GM23338 (cell line): ENCODE data around the gene GPATCH2. TPM values are rescaled to one million over a fixed set of nuclear protein-coding genes. Genes with fewer than 3 reads are reported as not detected.
"Not testable (repeated sequence)": the region's sequence is repeated elsewhere in the genome, so short reads cannot be mapped to it uniquely, and the experiment has no call there.

Source experiments
- ATAC-seq: fragments of 200-7000 bp; cut with Tn5 transposase; 3 replicates; pipeline ENCODE4 v1.9.1; 2020
- DNase-seq: peaks from one replicate; pipeline ENCODE4 v3.0.0-alpha.2; 2015; ENCODE audit warnings: low spot score
- H2AFZ ChIP-seq: fragments of 200-600 bp; sonication (generic); 2 replicates; pipeline ENCODE4 v1.8.0; 2016; ENCODE audit warnings: antibody characterized with exemption, mild to moderate bottlenecking, moderate library complexity
- H3F3A ChIP-seq: fragments of 200-600 bp; sonication (generic); replicated peaks from 2 replicates; pipeline ENCODE4 v1.8.0; 2017; ENCODE audit warnings: antibody characterized with exemption, mixed run types, low read depth
- H3K27ac ChIP-seq: fragments of 200-600 bp; sonication (generic); 2 replicates; pipeline ENCODE4 v1.6.1; 2016; ENCODE audit warnings: low read depth
- H3K27me3 ChIP-seq: fragments of 200-600 bp; sonication (generic); 2 replicates; pipeline ENCODE4 v1.8.0; 2016; ENCODE audit warnings: mild to moderate bottlenecking, mixed run types, moderate library complexity; ENCODE audit not compliant: insufficient read depth
- H3K36me3 ChIP-seq: fragments of 200-600 bp; sonication (generic); 2 replicates; pipeline ENCODE4 v1.8.0; 2016; ENCODE audit warnings: mild to moderate bottlenecking; ENCODE audit not compliant: insufficient read depth
- H3K4me1 ChIP-seq: fragments of 200-600 bp; sonication (generic); 2 replicates; pipeline ENCODE4 v1.8.0; 2016; ENCODE audit warnings: mild to moderate bottlenecking, moderate library complexity; ENCODE audit not compliant: insufficient read depth
- H3K4me2 ChIP-seq: fragments of 200-600 bp; sonication (generic); 2 replicates; pipeline ENCODE4 v1.7.1; 2017; ENCODE audit warnings: mixed run types
- H3K4me3 ChIP-seq: fragments of 200-600 bp; sonication (generic); 2 replicates; pipeline ENCODE4 v1.6.1; 2016; ENCODE audit warnings: mixed run types
- H3K79me2 ChIP-seq: fragments of 200-600 bp; sonication (generic); replicated peaks from 2 replicates; pipeline ENCODE4 v1.8.0; 2017; ENCODE audit warnings: mild to moderate bottlenecking; ENCODE audit not compliant: insufficient read depth
- H3K9me2 ChIP-seq: fragments of 200-600 bp; sonication (generic); 2 replicates; pipeline ENCODE4 v1.8.0; 2017; ENCODE audit not compliant: insufficient read depth
- H4K20me1 ChIP-seq: fragments of 200-600 bp; sonication (generic); replicated peaks from 2 replicates; pipeline ENCODE4 v1.8.0; 2017; ENCODE audit warnings: mild to moderate bottlenecking; ENCODE audit not compliant: insufficient read depth
- H3K27ac Mint-ChIP-seq: 2 replicates; pipeline ENCODE4 v1.8.0; 2020; ENCODE audit warnings: inconsistent platforms, mild to moderate bottlenecking, moderate library complexity, mixed read lengths
- H3K27me3 Mint-ChIP-seq: 3 replicates; pipeline ENCODE4 v1.8.0; 2022; ENCODE audit warnings: low read depth, mild to moderate bottlenecking, moderate library complexity, mixed read lengths, inconsistent platforms; ENCODE audit not compliant: insufficient read depth, poor library complexity
- H3K36me3 Mint-ChIP-seq: 3 replicates; pipeline ENCODE4 v1.8.0; 2021; ENCODE audit warnings: low read depth, mild to moderate bottlenecking, inconsistent platforms, moderate library complexity, mixed read lengths
- H3K4me1 Mint-ChIP-seq: 3 replicates; pipeline ENCODE4 v1.8.0; 2020; ENCODE audit warnings: mild to moderate bottlenecking, inconsistent platforms, mixed read lengths
- H3K4me3 Mint-ChIP-seq: 3 replicates; pipeline ENCODE4 v1.8.0; 2021; ENCODE audit warnings: moderate library complexity, mild to moderate bottlenecking, inconsistent platforms, mixed read lengths
- H3K9me3 Mint-ChIP-seq: 3 replicates; pipeline ENCODE4 v1.8.0; 2020; ENCODE audit warnings: moderate library complexity, mild to moderate bottlenecking, inconsistent platforms, mixed read lengths
- CREB1 ChIP-seq: fragments of 250-450 bp; sonication (Bioruptor Pico); IDR thresholded peaks from 2 replicates; pipeline ENCODE4 v1.5.0; 2020; ENCODE audit warnings: low read depth, mild to moderate bottlenecking, moderate library complexity
- CTCF ChIP-seq, 2 experiments: fragments of 200-600 bp in 1 of 2; sonication (generic) in 1 of 2; conservative IDR thresholded peaks; 2 replicates each; pipeline versions ENCODE4 v1.5.1 to v1.6.1; 2016 to 2017; ENCODE audit warnings: antibody characterized with exemption in 2 of 2, low read depth in 2 of 2, mild to moderate bottlenecking in 2 of 2, moderate library complexity in 1 of 2
- EZH2phosphoT487 ChIP-seq: fragments of 200-600 bp; sonication (generic); IDR thresholded peaks from one replicate; pipeline ENCODE4 v1.8.1; 2018; ENCODE audit warnings: antibody characterized with exemption; ENCODE audit not compliant: unreplicated experiment
- JUNB ChIP-seq: IDR thresholded peaks from one replicate; pipeline ENCODE4 v1.6.1; 2016; ENCODE audit warnings: antibody characterized with exemption; ENCODE audit not compliant: unreplicated experiment
- NANOG ChIP-seq: IDR thresholded peaks from 2 replicates; pipeline ENCODE4 v1.6.1; 2016; ENCODE audit warnings: antibody characterized with exemption, borderline replicate concordance
- POLR2AphosphoS5 ChIP-seq: IDR thresholded peaks from 2 replicates; pipeline ENCODE4 v1.6.1; 2016; ENCODE audit warnings: antibody characterized with exemption, low read depth
- STAT1 ChIP-seq: IDR thresholded peaks from one replicate; pipeline ENCODE4 v1.6.1; 2016; ENCODE audit warnings: antibody characterized with exemption; ENCODE audit not compliant: unreplicated experiment
- ZNF114 ChIP-seq: fragments of 250-450 bp; sonication (Bioruptor Pico); IDR thresholded peaks from 2 replicates; pipeline ENCODE4 v1.5.0; 2020; ENCODE audit warnings: mild to moderate bottlenecking, moderate library complexity
- polyA plus RNA-seq: library from polyadenylated mRNA; unstranded; fragments of >200 nt; fragmentation: Nextera tagmentation; extraction: Ambion mirVana; gene quantifications from 2 replicates; pipeline ENCODE4 v1.2.1, GENCODE V29; 2016
- total RNA-seq: library from RNA; depleted of rRNA; stranded (reverse); fragments of >200 nt; shearing (Covaris generic); gene quantifications from 2 replicates; pipeline ENCODE4 v1.2.3, GENCODE V29; 2014
- TF ChIP-seq, protein P1 (sequence below): IDR thresholded peaks from 2 replicates; pipeline ENCODE4 v1.6.1; 2016; ENCODE audit warnings: antibody characterized with exemption

The GPATCH2 gene
- total and polyA plus RNA-seq, 2 experiments from 2014 or later: 12.3 to 26.7 TPM

DNA sequence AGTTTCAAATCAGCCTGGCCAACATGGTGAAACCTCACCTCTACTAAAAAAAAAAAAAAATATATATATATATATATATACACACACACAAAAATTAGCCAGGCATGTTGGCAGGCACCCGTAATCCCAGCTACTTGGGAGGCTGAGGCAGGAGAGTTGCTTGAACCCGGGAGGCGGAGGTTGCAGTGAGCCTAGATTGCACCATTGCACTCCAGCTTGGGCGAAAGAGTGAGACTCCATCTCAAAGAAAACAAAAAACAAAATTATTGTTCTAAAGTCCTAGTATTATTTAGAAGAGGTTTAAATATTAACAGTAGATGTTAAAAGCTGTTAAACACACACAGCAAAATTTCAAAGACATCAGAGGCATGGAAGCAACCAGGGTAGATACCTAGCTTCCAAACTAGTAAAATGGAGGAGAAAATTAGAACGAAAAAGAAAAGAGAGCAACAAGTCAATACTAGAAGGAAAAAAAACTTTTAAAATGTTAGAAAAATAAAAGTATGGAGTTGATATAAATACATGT is 46.5 kb downstream of the GPATCH2 start:
- not testable (repeated sequence) for H3K27me3 Mint-ChIP-seq, H3K4me2 ChIP-seq, H3K4me3 Mint-ChIP-seq, ATAC-seq, H3K27ac ChIP-seq, H3F3A ChIP-seq, DNase-seq, H2AFZ ChIP-seq, H3K4me3 ChIP-seq, H3K4me1 Mint-ChIP-seq, H3K79me2 ChIP-seq, H3K4me1 ChIP-seq, H3K36me3 ChIP-seq, H3K27ac Mint-ChIP-seq, H4K20me1 ChIP-seq, H3K36me3 Mint-ChIP-seq, H3K9me3 Mint-ChIP-seq, H3K27me3 ChIP-seq, H3K9me2 ChIP-seq

GRCh38 chr1:217577336-217577735 is 53.6 kb downstream of the GPATCH2 start:
- no peak overlapping the region for H3K27ac ChIP-seq
- no peak overlapping the region for H2AFZ ChIP-seq
- H3K36me3 ChIP-seq: no peaks in the 10 kb centered on the region
- no peaks in the 10 kb centered on the region for H3K4me1 ChIP-seq
- no peak overlapping the region for H3K4me3 ChIP-seq
- H4K20me1 ChIP-seq: no peaks in the 10 kb centered on the region
- no peaks in the 10 kb centered on the region for H3K27me3 ChIP-seq
- H3K4me3 Mint-ChIP-seq: no peak overlapping the region
- TF ChIP-seq STAT1: no peak
- TF ChIP-seq JUNB: no peak
- TF ChIP-seq EZH2phosphoT487: no peak
- TF ChIP-seq, protein P1, sequence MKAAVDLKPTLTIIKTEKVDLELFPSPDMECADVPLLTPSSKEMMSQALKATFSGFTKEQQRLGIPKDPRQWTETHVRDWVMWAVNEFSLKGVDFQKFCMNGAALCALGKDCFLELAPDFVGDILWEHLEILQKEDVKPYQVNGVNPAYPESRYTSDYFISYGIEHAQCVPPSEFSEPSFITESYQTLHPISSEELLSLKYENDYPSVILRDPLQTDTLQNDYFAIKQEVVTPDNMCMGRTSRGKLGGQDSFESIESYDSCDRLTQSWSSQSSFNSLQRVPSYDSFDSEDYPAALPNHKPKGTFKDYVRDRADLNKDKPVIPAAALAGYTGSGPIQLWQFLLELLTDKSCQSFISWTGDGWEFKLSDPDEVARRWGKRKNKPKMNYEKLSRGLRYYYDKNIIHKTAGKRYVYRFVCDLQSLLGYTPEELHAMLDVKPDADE: no peak
- TF ChIP-seq NANOG: no peak
- TF ChIP-seq ZNF114 (CRISPR knock-in tag): no peak
- no peaks in the 10 kb centered on the region for H3K79me2 ChIP-seq
- no peaks in the 10 kb centered on the region for H3K9me2 ChIP-seq
- H3F3A ChIP-seq: no peaks in the 10 kb centered on the region
- H3K27me3 Mint-ChIP-seq: no peaks in the 10 kb centered on the region
- ATAC-seq: no peak
- H3K9me3 Mint-ChIP-seq: no peaks in the 10 kb centered on the region
- DNase-seq: no peak
- no peak overlapping the region for H3K27ac Mint-ChIP-seq
- H3K4me1 Mint-ChIP-seq: no peaks in the 10 kb centered on the region
- no peak overlapping the region for H3K4me2 ChIP-seq
- H3K36me3 Mint-ChIP-seq: no peaks in the 10 kb centered on the region

DNA sequence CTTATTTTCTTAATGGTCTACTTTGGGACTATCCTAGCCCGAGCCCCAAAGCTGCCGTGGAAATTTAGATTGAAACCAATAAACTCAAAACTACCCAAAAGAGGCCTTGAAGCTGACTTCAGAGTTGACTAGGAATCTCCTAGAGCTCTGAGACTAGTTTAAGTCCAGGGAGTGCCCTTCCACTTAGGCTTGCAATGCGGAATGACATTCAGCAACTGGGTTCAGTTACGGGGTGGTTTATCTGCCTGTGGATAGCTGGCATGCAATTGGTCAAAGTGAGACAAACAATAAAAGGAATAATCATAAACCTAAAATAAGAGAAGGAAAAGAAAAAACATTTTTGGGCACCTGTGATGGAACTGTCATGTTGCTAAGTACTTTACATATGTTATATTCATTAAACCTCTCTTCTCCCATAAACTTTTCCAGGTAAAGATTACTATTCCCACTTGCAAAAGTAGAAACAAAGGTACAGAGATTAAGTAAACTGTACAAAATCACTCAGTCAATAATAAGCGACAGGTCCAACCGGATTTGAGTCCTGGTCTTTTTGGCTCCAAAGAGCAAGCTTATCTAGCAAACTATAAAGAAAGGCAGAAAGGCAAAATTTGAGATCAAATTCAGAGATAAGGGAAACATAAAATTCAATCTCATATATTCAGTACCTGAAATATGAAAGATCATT is 56.5 kb downstream of the GPATCH2 start:
- H3K4me3 Mint-ChIP-seq: no peak overlapping the region
- no peak overlapping the region for H2AFZ ChIP-seq
- no peaks in the 10 kb centered on the region for H3K36me3 Mint-ChIP-seq
- H3K9me2 ChIP-seq: no peaks in the 10 kb centered on the region
- ATAC-seq (no peak), DNase-seq (no peak)
- no peak overlapping the region for H3K4me2 ChIP-seq
- no peaks in the 10 kb centered on the region for H3K4me1 ChIP-seq
- TF ChIP-seq NANOG (no peak), POLR2AphosphoS5 (no peak), CREB1 (CRISPR knock-in tag) (no peak), CTCF (conservative IDR thresholded peaks at IDR 0.05; ENCODE audit: low read depth in 2 of 2) (no peak), STAT1 (no peak), ZNF114 (CRISPR knock-in tag) (no peak)
- no peaks in the 10 kb centered on the region for H3K27me3 ChIP-seq
- no peaks in the 10 kb centered on the region for H3K36me3 ChIP-seq
- H3K27ac ChIP-seq: no peak overlapping the region
- H3K4me3 ChIP-seq: no peak overlapping the region
- H3F3A ChIP-seq: no peaks in the 10 kb centered on the region
- H3K4me1 Mint-ChIP-seq: no peaks in the 10 kb centered on the region
- H3K27ac Mint-ChIP-seq: no peak overlapping the region
- H3K27me3 Mint-ChIP-seq: peaks cover 4% of the 10 kb centered on the region
- no peaks in the 10 kb centered on the region for H3K9me3 Mint-ChIP-seq
- H4K20me1 ChIP-seq: no peaks in the 10 kb centered on the region
- H3K79me2 ChIP-seq: no peaks in the 10 kb centered on the region
